ENCODE measurements around the gene GTPBP4.

DNA sequence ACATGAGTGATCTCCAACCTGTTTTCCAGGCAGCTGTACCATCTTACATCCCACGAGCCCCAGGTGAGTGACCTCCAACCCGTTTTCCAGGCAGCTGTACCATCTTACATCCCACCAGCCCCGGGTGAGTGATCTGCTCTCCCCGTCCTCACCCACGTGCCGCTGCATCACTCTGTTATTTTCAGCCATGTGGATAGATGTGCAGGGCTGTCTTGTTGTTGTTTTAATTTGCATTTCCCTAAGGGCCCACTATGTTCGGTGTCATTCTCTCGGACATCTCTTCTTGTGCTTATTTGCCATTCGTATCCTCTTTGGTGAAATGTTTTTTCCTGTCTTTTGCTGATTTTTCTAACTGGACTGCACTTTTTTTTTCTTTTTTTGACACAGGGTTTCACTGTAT is 38.8 kb upstream of the GTPBP4 start:
- TF ChIP-seq, protein P1, sequence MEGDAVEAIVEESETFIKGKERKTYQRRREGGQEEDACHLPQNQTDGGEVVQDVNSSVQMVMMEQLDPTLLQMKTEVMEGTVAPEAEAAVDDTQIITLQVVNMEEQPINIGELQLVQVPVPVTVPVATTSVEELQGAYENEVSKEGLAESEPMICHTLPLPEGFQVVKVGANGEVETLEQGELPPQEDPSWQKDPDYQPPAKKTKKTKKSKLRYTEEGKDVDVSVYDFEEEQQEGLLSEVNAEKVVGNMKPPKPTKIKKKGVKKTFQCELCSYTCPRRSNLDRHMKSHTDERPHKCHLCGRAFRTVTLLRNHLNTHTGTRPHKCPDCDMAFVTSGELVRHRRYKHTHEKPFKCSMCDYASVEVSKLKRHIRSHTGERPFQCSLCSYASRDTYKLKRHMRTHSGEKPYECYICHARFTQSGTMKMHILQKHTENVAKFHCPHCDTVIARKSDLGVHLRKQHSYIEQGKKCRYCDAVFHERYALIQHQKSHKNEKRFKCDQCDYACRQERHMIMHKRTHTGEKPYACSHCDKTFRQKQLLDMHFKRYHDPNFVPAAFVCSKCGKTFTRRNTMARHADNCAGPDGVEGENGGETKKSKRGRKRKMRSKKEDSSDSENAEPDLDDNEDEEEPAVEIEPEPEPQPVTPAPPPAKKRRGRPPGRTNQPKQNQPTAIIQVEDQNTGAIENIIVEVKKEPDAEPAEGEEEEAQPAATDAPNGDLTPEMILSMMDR (IDR thresholded peaks at IDR 0.05) = no peak
- TF ChIP-seq POLR2A (IDR thresholded peaks at IDR 0.05) = no peak
